Kidney (tissue), 14 donors: Measurements from ENCODE around the gene YTHDC2. TPM values are rescaled to one million over a fixed set of nuclear protein-coding genes. Genes with fewer than 3 reads are reported as not detected.

Source experiments
- DNase-seq, 5 donors: peaks; one replicate each; pipeline ENCODE4 v3.0.0-alpha.2; 2013 to 2020
- FAIRE-seq: peaks from 2 replicates; lab custom pipeline; 2012; peaks lifted over from hg19 to GRCh38; lab: Jason Lieb, UNC
- H3K27ac ChIP-seq, 2 donors: one replicate each; pipeline ENCODE4 v1.7.0; 2013; ENCODE audit warnings: low read depth in 2 of 2, low read length in 2 of 2, inconsistent platforms in 1 of 2
- H3K27me3 ChIP-seq: one replicate; pipeline ENCODE4 v1.7.1; 2013; ENCODE audit warnings: low read length, inconsistent platforms; ENCODE audit not compliant: control insufficient read depth, insufficient read depth
- H3K36me3 ChIP-seq, 3 donors: one replicate each; pipeline versions ENCODE4 v1.7.0 to v1.7.1; 2013; ENCODE audit warnings: low read length in 3 of 3, control low read depth in 1 of 3, inconsistent platforms in 1 of 3; ENCODE audit not compliant: insufficient read depth in 3 of 3, control insufficient read depth in 2 of 3
- H3K4me1 ChIP-seq, 3 donors: one replicate each; pipeline versions ENCODE4 v1.7.0 to v1.7.1; 2013; ENCODE audit warnings: low read length in 3 of 3, inconsistent platforms in 1 of 3, low read depth in 1 of 3; ENCODE audit not compliant: control insufficient read depth in 2 of 3, insufficient read depth in 2 of 3
- H3K4me3 ChIP-seq, 3 donors: one replicate each; pipeline versions ENCODE4 v1.7.0 to v1.8.1; 2013; ENCODE audit warnings: low read length in 3 of 3, control low read depth in 1 of 3, inconsistent platforms in 1 of 3
- H3K9ac ChIP-seq, 3 donors: one replicate each; pipeline versions ENCODE4 v1.7.0 to v1.7.1; 2013; ENCODE audit warnings: low read length in 3 of 3, control low read depth in 1 of 3, inconsistent platforms in 1 of 3
- H3K9me3 ChIP-seq, 3 donors: one replicate each; pipeline versions ENCODE4 v1.7.0 to v1.7.1; 2013; ENCODE audit warnings: low read length in 3 of 3, control low read depth in 1 of 3, inconsistent platforms in 1 of 3; ENCODE audit not compliant: control insufficient read depth in 2 of 3, insufficient read depth in 1 of 3
- intact Hi-C: fragments of 100-400 bp; cut with DNase I; formaldehyde crosslinking; loops from one replicate; pipeline ENCODE4 v1.11.1; 2022
- polyA plus RNA-seq: library from polyadenylated mRNA; stranded (reverse); fragments of 350-450 nt; fragmentation: Illumina TruSeq; extraction: RNeasy Lipid Tissue Mini Kit (QIAGEN cat#74804); gene quantifications from one replicate; pipeline ENCODE4 v1.2.3, GENCODE V29; 2014; ENCODE audit warnings: low read depth, low replicate concordance; ENCODE audit not compliant: insufficient read depth
- total RNA-seq: library from RNA; stranded (reverse); fragmentation: NEBNext Ultra II Directional; extraction: Animal tissue kit (Norgen Biotek cat#: 25700); gene quantifications from one replicate; pipeline ENCODE4 v1.2.1, GENCODE V29; 2021
- TF ChIP-seq, protein P1 (sequence below): IDR thresholded peaks from 3 replicates; pipeline ENCODE4 v1.5.1; 2012; ENCODE audit warnings: mild to moderate bottlenecking, moderate library complexity, borderline replicate concordance; ENCODE audit not compliant: insufficient read depth; ENCODE audit errors: extremely low read depth
- donor health status: control.
- donor health status: control.
- donor health status: control.
- donor health status: control.
- donor health status: control.
- donor health status: DM: yes; HTN: yes; CAD: no.
- donor health status: Normal renal cell carcinoma (clear cell type).

Gene YTHDC2
- total and polyA plus RNA-seq, 2 donors from 2014 or later, result 6.2 to 31.6 TPM

GRCh38 chr5:113581388-113581787, 67.9 kb downstream of the YTHDC2 start:
- H3K27me3 ChIP-seq, result no peaks in the 10 kb centered on the region
- DNase-seq, result no peak
- H3K4me3 ChIP-seq, result no peak overlapping the region
- no peaks in the 10 kb centered on the region for H3K9me3 ChIP-seq
- TF ChIP-seq, protein P1, sequence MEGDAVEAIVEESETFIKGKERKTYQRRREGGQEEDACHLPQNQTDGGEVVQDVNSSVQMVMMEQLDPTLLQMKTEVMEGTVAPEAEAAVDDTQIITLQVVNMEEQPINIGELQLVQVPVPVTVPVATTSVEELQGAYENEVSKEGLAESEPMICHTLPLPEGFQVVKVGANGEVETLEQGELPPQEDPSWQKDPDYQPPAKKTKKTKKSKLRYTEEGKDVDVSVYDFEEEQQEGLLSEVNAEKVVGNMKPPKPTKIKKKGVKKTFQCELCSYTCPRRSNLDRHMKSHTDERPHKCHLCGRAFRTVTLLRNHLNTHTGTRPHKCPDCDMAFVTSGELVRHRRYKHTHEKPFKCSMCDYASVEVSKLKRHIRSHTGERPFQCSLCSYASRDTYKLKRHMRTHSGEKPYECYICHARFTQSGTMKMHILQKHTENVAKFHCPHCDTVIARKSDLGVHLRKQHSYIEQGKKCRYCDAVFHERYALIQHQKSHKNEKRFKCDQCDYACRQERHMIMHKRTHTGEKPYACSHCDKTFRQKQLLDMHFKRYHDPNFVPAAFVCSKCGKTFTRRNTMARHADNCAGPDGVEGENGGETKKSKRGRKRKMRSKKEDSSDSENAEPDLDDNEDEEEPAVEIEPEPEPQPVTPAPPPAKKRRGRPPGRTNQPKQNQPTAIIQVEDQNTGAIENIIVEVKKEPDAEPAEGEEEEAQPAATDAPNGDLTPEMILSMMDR, result no peak
- no peaks in the 10 kb centered on the region for H3K4me1 ChIP-seq
- H3K36me3 ChIP-seq, result peaks cover 6 to 11% (median 10%) of the 10 kb centered on the region in 3 donors
- no peak for FAIRE-seq
- intact Hi-C loops, result no loop called here
- H3K9ac ChIP-seq, result no peak overlapping the region
- no peak overlapping the region for H3K27ac ChIP-seq

DNA sequence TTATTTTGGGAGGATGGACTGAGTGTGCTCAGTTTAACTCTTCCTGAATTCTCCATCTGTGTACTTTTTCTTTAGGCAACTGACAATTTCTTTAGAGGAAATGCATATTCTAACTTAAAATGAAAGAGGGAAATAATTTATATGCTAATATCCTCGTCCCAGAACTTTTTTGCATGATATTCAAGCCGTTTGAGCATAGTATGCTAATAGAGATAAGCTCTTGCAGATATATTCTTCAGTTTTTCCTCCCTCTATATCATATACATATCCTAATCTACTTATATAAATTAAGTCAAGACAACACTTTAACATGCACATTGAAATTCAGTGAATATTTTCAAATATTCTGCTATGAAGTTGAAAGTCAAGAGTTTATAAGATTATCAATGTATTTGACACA, 84.7 kb downstream of the YTHDC2 start:
- no peaks in the 10 kb centered on the region for H3K27me3 ChIP-seq
- FAIRE-seq (no peak), DNase-seq (no peak)
- TF ChIP-seq, protein P1, result no peak
- intact Hi-C loops, result no loop called here
- H3K9ac ChIP-seq, result no peak overlapping the region
- no peak overlapping the region for H3K4me3 ChIP-seq
- H3K9me3 ChIP-seq, result no peaks in the 10 kb centered on the region
- H3K27ac ChIP-seq, result no peak overlapping the region
- no peaks in the 10 kb centered on the region for H3K4me1 ChIP-seq
- H3K36me3 ChIP-seq, result peaks cover 3 to 6% (median 4%) of the 10 kb centered on the region in 3 donors

GRCh38 chr5:113598926-113599325, 85.4 kb downstream of the YTHDC2 start:
- Histone ChIP-seq H3K4me1 (no peaks in the 10 kb centered on the region), H3K4me3 (no peak overlapping the region), H3K27me3 (no peaks in the 10 kb centered on the region), H3K36me3 (peaks cover 0 to 5% (median 4%) of the 10 kb centered on the region in 3 donors), H3K9ac (no peak overlapping the region), H3K27ac (no peak overlapping the region), H3K9me3 (no peaks in the 10 kb centered on the region)
- DNase-seq, result no peak
- intact Hi-C loops, result no loop called here
- no peak for FAIRE-seq
- TF ChIP-seq, protein P1, result no peak
